Upper lobe of left lung (tissue), 6 donors: Measurements from ENCODE around the gene TCTN2. TPM values are rescaled to one million over a fixed set of nuclear protein-coding genes. Genes with fewer than 3 reads are reported as not detected.

Experiments used
- ATAC-seq, 2 donors: fragments of 200-7000 bp; cut with Tn5 transposase; one replicate each; pipeline ENCODE4 v1.9.1; 2022; ENCODE audit warnings: mild to moderate bottlenecking in 2 of 2, moderate library complexity in 2 of 2; ENCODE audit not compliant: low FRiP score in 2 of 2
- DNase-seq, 2 donors: peaks; one replicate each; pipeline ENCODE4 v3.0.0-alpha.2; 2019 to 2020
- H3K27ac ChIP-seq, 4 donors: fragments of 200-600 bp; sonication (generic); one replicate each; pipeline ENCODE4 v1.5.1; 2016 to 2019
- H3K27me3 ChIP-seq, 4 donors: fragments of 200-600 bp; sonication (generic); one replicate each; pipeline ENCODE4 v1.5.1; 2017 to 2019
- H3K36me3 ChIP-seq, 4 donors: fragments of 200-600 bp; sonication (generic); one replicate each; pipeline ENCODE4 v1.5.1; 2016 to 2019
- H3K4me1 ChIP-seq, 4 donors: fragments of 200-600 bp; sonication (generic); one replicate each; pipeline ENCODE4 v1.5.1; 2018 to 2019
- H3K4me3 ChIP-seq, 4 donors: fragments of 200-600 bp; sonication (generic); one replicate each; pipeline ENCODE4 v1.5.1; 2017 to 2019; ENCODE audit warnings: mild to moderate bottlenecking in 2 of 4, moderate library complexity in 1 of 4
- H3K9me3 ChIP-seq, 4 donors: fragments of 200-600 bp; sonication (generic); one replicate each; pipeline ENCODE4 v1.5.1; 2018 to 2019
- CTCF ChIP-seq, 6 experiments: fragments of 450-650 bp in 4 of 6; fragments of 200-600 bp in 2 of 6; sonication (generic) in 2 of 6; IDR thresholded peaks; one replicate each; pipeline ENCODE4 v1.5.1; 2016 to 2019; ENCODE audit warnings: antibody characterized with exemption in 6 of 6
- EP300 ChIP-seq, 4 donors: sonication (generic); formaldehyde crosslinking; IDR thresholded peaks; one replicate each; pipeline ENCODE4 v1.5.1; 2017; ENCODE audit warnings: antibody characterized with exemption in 4 of 4, control low read depth in 2 of 4
- POLR2A ChIP-seq, 4 donors: fragments of 450-650 bp; IDR thresholded peaks; one replicate each; pipeline ENCODE4 v1.5.1; 2016 to 2017; ENCODE audit warnings: antibody characterized with exemption in 4 of 4, mild to moderate bottlenecking in 2 of 4
- POLR2AphosphoS5 ChIP-seq, 2 donors: sonication (generic); formaldehyde crosslinking; IDR thresholded peaks; one replicate each; pipeline ENCODE4 v1.5.1; 2017; ENCODE audit warnings: antibody characterized with exemption in 2 of 2
- WGBS, 2 donors: methylation state at CpG; one replicate each; pipeline ENCODE4 v1.1.5; 2017 to 2018; 5-methylcytosine and 5-hydroxymethylcytosine counted together
- total RNA-seq, 6 donors: library from RNA; depleted of rRNA in 4 of 6; stranded (reverse); fragments of >200 nt in 4 of 6; gene quantifications; one replicate each; pipeline versions ENCODE4 v1.1.0 to v1.2.1, GENCODE V29; 2016 to 2021
- donor health status: DM: no; HTN: no; CAD: no; lungs with moderate emphysema.
- donor health status: DM: no; HTN: yes; CAD: no; lungs with severe emphysema.

Gene TCTN2
- total RNA-seq, 6 donors from 2014 or later: 8.4 to 22.3 (median 14.8) TPM

GRCh38 chr12:123741937-123742572, 71.1 kb downstream of the TCTN2 start:
- Histone ChIP-seq H3K27ac (no peak overlapping the region), H3K4me3 (no peak overlapping the region), H3K4me1 (no peaks in the 10 kb centered on the region), H3K27me3 (no peaks in the 10 kb centered on the region), H3K36me3 (peaks cover 18 to 83% (median 55%) of the 10 kb centered on the region in 4 donors), H3K9me3 (no peaks in the 10 kb centered on the region)
- TF ChIP-seq CTCF (IDR thresholded peaks at IDR 0.05) (no peak), POLR2AphosphoS5 (IDR thresholded peaks at IDR 0.05) (no peak), EP300 (IDR thresholded peaks at IDR 0.05) (no peak), POLR2A (IDR thresholded peaks at IDR 0.05) (no peak)
- ATAC-seq: no peak
- 81 to 84% methylated on average over 14 of the region's 14 CpGs for WGBS, 2 donors
- DNase-seq: no peak

GRCh38 chr12:123743002-123743401, 72.1 kb downstream of the TCTN2 start:
- Histone ChIP-seq H3K4me3 (no peak overlapping the region), H3K36me3 (peaks cover 13 to 82% (median 46%) of the 10 kb centered on the region in 4 donors), H3K4me1 (no peaks in the 10 kb centered on the region), H3K27me3 (no peaks in the 10 kb centered on the region), H3K27ac (no peak overlapping the region), H3K9me3 (no peaks in the 10 kb centered on the region)
- DNase-seq (no peak), ATAC-seq (no peak)
- 69 to 79% methylated on average over 10 of the region's 10 CpGs for WGBS, 2 donors
- no peak for TF ChIP-seq CTCF (IDR thresholded peaks at IDR 0.05)

- TF ChIP-seq CTCF (IDR thresholded peaks at IDR 0.05) (no peak), POLR2A (IDR thresholded peaks at IDR 0.05) (no peak), EP300 (IDR thresholded peaks at IDR 0.05) (no peak), POLR2AphosphoS5 (IDR thresholded peaks at IDR 0.05) (no peak)
- DNase-seq: no peak
- ATAC-seq: no peak
Observed at GRCh38 chr12:123744836-123745235, 73.9 kb downstream of the TCTN2 start.

GRCh38 chr12:123747309-123747708, 76.4 kb downstream of the TCTN2 start:
- H3K27ac ChIP-seq: no peak overlapping the region
- 62% methylated on average over 5 of the region's 5 CpGs for WGBS, 2 donors
- peaks cover 21 to 81% (median 46%) of the 10 kb centered on the region in 4 donors for H3K36me3 ChIP-seq
- no peak overlapping the region for H3K4me3 ChIP-seq
- no peaks in the 10 kb centered on the region for H3K4me1 ChIP-seq
- ATAC-seq (no peak), DNase-seq (no peak)
- TF ChIP-seq CTCF (IDR thresholded peaks at IDR 0.05) (no peak), POLR2AphosphoS5 (IDR thresholded peaks at IDR 0.05) (no peak), POLR2A (IDR thresholded peaks at IDR 0.05) (no peak), EP300 (IDR thresholded peaks at IDR 0.05) (no peak)
- no peaks in the 10 kb centered on the region for H3K27me3 ChIP-seq
- no peaks in the 10 kb centered on the region for H3K9me3 ChIP-seq

More at GRCh38 chr12:123744836-123745235, 73.9 kb downstream of the TCTN2 start:
- H3K4me3 ChIP-seq: no peak overlapping the region
- 80 to 83% methylated on average over 11 to 12 of the region's 12 CpGs for WGBS, 2 donors
- no peaks in the 10 kb centered on the region for H3K4me1 ChIP-seq
- peaks cover 14 to 81% (median 42%) of the 10 kb centered on the region in 4 donors for H3K36me3 ChIP-seq
- H3K27me3 ChIP-seq: no peaks in the 10 kb centered on the region
- H3K27ac ChIP-seq: no peak overlapping the region
- no peaks in the 10 kb centered on the region for H3K9me3 ChIP-seq

GRCh38 chr12:123748161-123748560, 77.2 kb downstream of the TCTN2 start:
- TF ChIP-seq POLR2A (IDR thresholded peaks at IDR 0.05): no peak
- no peak for TF ChIP-seq CTCF (IDR thresholded peaks at IDR 0.05)
- no peak for TF ChIP-seq POLR2AphosphoS5 (IDR thresholded peaks at IDR 0.05)
- DNase-seq (no peak), ATAC-seq (no peak)
- Histone ChIP-seq H3K4me1 (no peaks in the 10 kb centered on the region), H3K9me3 (no peaks in the 10 kb centered on the region), H3K27ac (no peak overlapping the region), H3K36me3 (peaks cover 21 to 83% (median 45%) of the 10 kb centered on the region in 4 donors), H3K27me3 (no peaks in the 10 kb centered on the region), H3K4me3 (no peak overlapping the region)
- WGBS, 2 donors: 59 to 75% methylated on average over 6 of the region's 6 CpGs
